HL-60 (cell line): ENCODE data around the gene RAB17.

ENCODE experiments used
- DNase-seq, 2 experiments: peaks; one replicate each; pipeline ENCODE4 v3.0.0-alpha.2; 2010 to 2020; ENCODE audit warnings: low read depth in 1 of 2, low spot score in 1 of 2
- H3K27ac ChIP-seq: fragments of 250-450 bp; sonication (Bioruptor Pico); replicated peaks from 2 replicates; pipeline ENCODE4 v1.5.1; 2020; ENCODE audit warnings: mild to moderate bottlenecking, moderate library complexity
- H3K27me3 ChIP-seq: fragments of 250-450 bp; sonication (Bioruptor Pico); 2 replicates; pipeline ENCODE4 v1.5.1; 2021; ENCODE audit warnings: mild to moderate bottlenecking, moderate library complexity; ENCODE audit not compliant: insufficient read depth, poor library complexity, severe bottlenecking
- H3K4me3 ChIP-seq: replicated peaks from 2 replicates; pipeline ENCODE4 v1.5.1; 2011; ENCODE audit warnings: mild to moderate bottlenecking, control low read depth, low read length; ENCODE audit not compliant: insufficient read depth
- GABPA ChIP-seq: IDR thresholded peaks from 2 replicates; pipeline ENCODE4 v1.6.1; 2012; ENCODE audit warnings: low read depth
- POLR2AphosphoS5 ChIP-seq: IDR thresholded peaks from 2 replicates; pipeline ENCODE4 v1.6.1; 2012; ENCODE audit warnings: low read depth
- SPI1 ChIP-seq: IDR thresholded peaks from 2 replicates; pipeline ENCODE4 v1.6.1; 2012; ENCODE audit warnings: low read depth, mild to moderate bottlenecking, borderline replicate concordance
- TF ChIP-seq, protein P1 (sequence below): IDR thresholded peaks from 2 replicates; pipeline ENCODE4 v1.6.1; 2012; ENCODE audit warnings: low read depth; ENCODE audit not compliant: insufficient replicate concordance
- TF ChIP-seq, protein P2 (sequence below): IDR thresholded peaks from one replicate; pipeline ENCODE4 v1.5.1; 2011; ENCODE audit warnings: low read length, control low read depth, inconsistent platforms; ENCODE audit not compliant: insufficient read depth

Gene RAB17

DNA sequence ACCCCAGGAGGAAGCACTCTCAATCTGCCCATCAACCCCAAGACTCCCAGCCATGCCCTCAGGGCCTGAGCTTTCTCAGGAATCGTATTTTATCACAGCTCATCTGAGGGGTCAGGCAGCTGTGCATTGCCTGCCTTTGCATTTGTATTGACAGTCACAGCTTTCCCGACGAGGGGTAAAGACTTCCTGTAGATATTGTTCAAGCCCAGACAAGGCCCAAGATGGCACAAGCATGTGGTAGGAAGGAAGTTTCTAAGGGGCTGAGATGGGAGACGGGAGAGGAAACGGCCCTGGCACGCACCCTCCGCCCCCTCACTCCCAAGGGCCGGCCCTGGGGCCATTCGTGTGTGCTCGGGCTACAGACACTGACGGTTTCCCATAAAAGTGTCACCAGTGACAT is 58.4 kb downstream of the RAB17 start:
- no peak overlapping the region for H3K4me3 ChIP-seq
- no peak overlapping the region for H3K27ac ChIP-seq
- TF ChIP-seq, protein P1, sequence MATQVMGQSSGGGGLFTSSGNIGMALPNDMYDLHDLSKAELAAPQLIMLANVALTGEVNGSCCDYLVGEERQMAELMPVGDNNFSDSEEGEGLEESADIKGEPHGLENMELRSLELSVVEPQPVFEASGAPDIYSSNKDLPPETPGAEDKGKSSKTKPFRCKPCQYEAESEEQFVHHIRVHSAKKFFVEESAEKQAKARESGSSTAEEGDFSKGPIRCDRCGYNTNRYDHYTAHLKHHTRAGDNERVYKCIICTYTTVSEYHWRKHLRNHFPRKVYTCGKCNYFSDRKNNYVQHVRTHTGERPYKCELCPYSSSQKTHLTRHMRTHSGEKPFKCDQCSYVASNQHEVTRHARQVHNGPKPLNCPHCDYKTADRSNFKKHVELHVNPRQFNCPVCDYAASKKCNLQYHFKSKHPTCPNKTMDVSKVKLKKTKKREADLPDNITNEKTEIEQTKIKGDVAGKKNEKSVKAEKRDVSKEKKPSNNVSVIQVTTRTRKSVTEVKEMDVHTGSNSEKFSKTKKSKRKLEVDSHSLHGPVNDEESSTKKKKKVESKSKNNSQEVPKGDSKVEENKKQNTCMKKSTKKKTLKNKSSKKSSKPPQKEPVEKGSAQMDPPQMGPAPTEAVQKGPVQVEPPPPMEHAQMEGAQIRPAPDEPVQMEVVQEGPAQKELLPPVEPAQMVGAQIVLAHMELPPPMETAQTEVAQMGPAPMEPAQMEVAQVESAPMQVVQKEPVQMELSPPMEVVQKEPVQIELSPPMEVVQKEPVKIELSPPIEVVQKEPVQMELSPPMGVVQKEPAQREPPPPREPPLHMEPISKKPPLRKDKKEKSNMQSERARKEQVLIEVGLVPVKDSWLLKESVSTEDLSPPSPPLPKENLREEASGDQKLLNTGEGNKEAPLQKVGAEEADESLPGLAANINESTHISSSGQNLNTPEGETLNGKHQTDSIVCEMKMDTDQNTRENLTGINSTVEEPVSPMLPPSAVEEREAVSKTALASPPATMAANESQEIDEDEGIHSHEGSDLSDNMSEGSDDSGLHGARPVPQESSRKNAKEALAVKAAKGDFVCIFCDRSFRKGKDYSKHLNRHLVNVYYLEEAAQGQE: no peak
- TF ChIP-seq GABPA: no peak
- TF ChIP-seq, protein P2, sequence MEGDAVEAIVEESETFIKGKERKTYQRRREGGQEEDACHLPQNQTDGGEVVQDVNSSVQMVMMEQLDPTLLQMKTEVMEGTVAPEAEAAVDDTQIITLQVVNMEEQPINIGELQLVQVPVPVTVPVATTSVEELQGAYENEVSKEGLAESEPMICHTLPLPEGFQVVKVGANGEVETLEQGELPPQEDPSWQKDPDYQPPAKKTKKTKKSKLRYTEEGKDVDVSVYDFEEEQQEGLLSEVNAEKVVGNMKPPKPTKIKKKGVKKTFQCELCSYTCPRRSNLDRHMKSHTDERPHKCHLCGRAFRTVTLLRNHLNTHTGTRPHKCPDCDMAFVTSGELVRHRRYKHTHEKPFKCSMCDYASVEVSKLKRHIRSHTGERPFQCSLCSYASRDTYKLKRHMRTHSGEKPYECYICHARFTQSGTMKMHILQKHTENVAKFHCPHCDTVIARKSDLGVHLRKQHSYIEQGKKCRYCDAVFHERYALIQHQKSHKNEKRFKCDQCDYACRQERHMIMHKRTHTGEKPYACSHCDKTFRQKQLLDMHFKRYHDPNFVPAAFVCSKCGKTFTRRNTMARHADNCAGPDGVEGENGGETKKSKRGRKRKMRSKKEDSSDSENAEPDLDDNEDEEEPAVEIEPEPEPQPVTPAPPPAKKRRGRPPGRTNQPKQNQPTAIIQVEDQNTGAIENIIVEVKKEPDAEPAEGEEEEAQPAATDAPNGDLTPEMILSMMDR: no peak
- TF ChIP-seq POLR2AphosphoS5: no peak
- TF ChIP-seq SPI1: no peak
- no peak for DNase-seq
- no peaks in the 10 kb centered on the region for H3K27me3 ChIP-seq

DNA sequence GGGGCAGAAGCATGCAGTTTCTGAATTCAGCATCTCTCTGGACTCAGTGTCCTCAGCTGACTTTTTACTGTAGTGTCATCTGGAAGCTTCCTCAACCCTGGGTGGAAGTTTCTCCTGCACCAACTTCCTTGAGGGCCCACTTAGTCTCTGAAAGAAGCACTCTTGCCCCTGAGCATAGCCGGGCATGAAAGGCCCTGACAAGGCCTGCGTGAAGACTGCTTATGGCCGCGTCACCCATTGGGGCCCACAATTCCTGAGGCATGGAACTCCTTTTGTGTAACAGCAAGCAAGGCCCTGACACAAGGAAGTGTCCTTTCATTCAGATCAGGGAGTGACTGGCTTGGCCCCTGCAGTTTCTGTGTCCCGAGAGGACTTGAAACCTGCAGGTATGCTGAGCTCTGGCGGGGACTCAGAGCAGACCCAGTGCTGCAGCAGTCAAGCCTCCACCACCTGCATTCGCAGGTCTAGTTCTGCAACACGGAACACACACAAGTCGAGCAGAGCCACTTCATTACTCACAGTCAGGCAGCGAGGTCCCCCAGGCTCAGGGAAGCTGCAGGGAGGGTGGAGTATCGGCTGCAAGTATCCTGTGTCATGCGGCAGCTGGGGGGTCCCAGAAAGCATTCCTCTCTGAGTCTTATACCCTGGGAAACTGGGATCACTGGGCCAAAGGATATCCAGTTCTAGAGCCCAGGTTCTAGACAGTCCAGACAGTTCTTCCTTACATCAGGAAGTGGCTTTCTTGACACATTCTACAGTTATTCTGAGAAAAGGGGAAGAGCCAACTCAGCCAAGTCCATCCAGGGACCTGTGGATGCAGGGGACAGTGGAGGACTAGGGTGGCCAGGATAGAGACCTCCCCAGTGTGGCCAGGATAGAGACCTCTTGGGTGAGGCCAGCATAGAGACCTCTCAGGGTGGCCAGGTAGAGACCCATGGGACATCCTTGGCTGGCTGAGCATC is 59.8 kb downstream of the RAB17 start:
- TF ChIP-seq SPI1: peak; percentile 64; the same call in 1 of the 2 replicates
- TF ChIP-seq, protein P2: no peak
- Histone ChIP-seq H3K27me3 (no peaks in the 10 kb centered on the region), H3K27ac (no peak overlapping the region), H3K4me3 (no peak overlapping the region)
- no peak for DNase-seq

DNA sequence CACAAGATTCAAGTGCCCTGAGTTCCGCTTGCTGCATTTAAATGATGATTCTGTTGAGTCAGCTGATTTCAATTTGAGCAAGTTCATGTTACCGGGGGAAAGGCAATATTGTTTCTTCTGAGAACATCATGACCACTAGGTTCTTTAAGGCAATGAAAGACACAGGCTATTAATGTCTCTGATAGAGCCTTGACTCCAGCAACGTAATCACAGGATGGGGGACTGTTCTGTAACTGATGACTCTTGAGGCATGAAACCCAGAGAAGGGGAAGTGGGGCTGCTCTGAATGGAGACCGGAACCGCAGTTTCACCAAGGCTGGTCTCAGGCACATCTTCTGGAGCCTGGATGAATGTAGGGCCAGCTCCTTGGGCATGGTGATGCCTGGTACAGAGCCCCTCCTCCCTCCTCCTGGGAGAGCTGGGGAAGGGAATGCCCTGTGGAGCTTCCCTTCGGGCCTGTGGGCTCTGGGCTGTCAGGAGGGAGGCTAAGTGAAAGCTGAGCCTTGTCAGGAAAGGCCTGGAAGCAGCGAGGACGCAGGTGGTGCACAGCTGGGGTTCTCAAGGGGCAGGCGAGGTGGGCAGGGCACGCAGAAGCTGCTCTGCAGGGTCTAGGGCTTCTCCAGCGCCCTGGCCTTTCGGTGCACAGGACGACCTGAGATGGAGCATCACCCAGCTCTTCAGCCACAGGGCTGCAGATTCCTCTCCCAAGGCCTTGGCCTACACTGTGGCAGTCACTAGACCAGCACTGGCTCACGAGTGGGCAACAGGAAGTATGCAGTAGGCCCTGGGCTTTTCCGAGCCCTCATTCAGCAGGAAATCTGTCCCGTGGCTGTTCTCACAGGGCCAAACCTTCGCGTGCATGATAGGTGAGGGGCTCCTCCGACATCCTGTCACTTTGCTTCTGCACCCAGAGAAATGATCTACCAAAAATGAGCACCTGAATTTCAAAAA is 60.8 kb downstream of the RAB17 start:
- no peak overlapping the region for H3K4me3 ChIP-seq
- TF ChIP-seq, protein P2: no peak
- TF ChIP-seq SPI1 (peak; percentile 61; the same call in 1 of the 2 replicates), POLR2AphosphoS5 (no peak), GABPA (no peak)
- TF ChIP-seq, protein P1: no peak
- no peaks in the 10 kb centered on the region for H3K27me3 ChIP-seq
- no peak overlapping the region for H3K27ac ChIP-seq
- no peak for DNase-seq
